ENCODE results near the gene MITD1.
"Not testable (repeated sequence)": the region's sequence is repeated elsewhere in the genome, so short reads cannot be mapped to it uniquely, and the experiment has no call there.

MITD1 gene

DNA sequence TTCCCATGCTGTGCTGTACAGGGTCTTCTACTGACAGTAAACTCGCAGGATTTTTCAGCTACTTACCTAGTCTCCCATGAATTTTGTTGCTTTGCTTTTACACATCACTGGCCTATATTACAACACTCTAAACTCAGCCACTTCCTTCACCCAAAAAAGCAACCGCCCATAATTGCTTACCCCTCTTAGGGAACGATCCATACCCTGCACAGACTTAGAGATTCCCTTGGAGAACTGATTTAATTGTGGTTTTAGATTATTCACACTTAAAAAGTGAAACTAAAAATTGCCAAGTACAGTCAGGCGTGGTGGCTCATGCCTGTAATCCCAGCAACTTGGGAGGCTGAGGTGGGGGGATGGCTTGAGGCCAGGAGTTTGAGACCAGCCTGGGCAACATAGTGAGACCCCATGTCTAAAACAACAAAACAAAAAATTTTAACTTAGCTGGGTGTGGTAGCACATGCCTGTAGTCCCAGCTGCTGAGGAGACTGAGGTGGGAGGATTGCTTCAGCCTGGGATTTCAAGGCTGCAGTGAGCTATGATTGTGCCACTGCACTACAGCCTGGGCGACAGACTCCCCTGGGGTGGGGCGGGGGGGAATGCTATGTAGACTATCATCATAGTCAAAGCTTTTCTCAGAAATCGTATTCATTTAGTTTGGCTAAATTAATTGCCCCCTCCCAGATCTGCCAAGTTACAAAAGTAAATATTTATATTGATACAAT, 19.4 kb upstream of the MITD1 start:
- Histone ChIP-seq H3K23ac (ENCODE audit: low read length) (no peak overlapping the region), H3K18ac (ENCODE audit: low read length) (no peak overlapping the region), H3K79me1 (ENCODE audit: low read length) (no peaks in the 10 kb centered on the region), H2AK5ac (ENCODE audit: low read length) (no peak overlapping the region), H3K4ac (ENCODE audit: low read depth, low read length) (no peak overlapping the region), H3K79me2 (ENCODE audit: control insufficient read depth, insufficient read depth, low read length) (no peaks in the 10 kb centered on the region), H3K56ac (ENCODE audit: low read length) (no peak overlapping the region), H2BK15ac (replicated peaks; ENCODE audit: low read depth) (no peak overlapping the region), H2BK120ac (ENCODE audit: low read depth, low read length) (no peak overlapping the region), H4K8ac (ENCODE audit: low read depth, low read length) (no peak overlapping the region), H3K9ac (ENCODE audit: low read length) (no peak overlapping the region), H3K4me2 (ENCODE audit: low read length) (no peak overlapping the region), H3K4me3 (ENCODE audit: low read length) (no peak overlapping the region), H2BK5ac (ENCODE audit: low read length) (no peak overlapping the region), H3K36me3 (ENCODE audit: control insufficient read depth, insufficient read depth, low read length) (peaks cover 2% of the 10 kb centered on the region), H3K27ac (ENCODE audit: low read depth, low read length) (no peak overlapping the region), H3K4me1 (ENCODE audit: control insufficient read depth, low read depth, low read length) (no peaks in the 10 kb centered on the region), H3K27me3 (ENCODE audit: insufficient read depth, low read length, poor library complexity) (no peaks in the 10 kb centered on the region), H4K5ac (ENCODE audit: low read length) (no peak overlapping the region)
- no CpG with 5 or more reads among the region's 7 CpGs for WGBS (ENCODE audit: extremely low coverage, insufficient coverage, low lambda C conversion rate)
- DNase-seq = no peak

GRCh38 chr2:99198103-99198841, 17.4 kb upstream of the MITD1 start:
- Histone ChIP-seq H3K79me1 (ENCODE audit: low read length) (no peaks in the 10 kb centered on the region), H2BK120ac (ENCODE audit: low read depth, low read length) (no peak overlapping the region), H2BK5ac (ENCODE audit: low read length) (no peak overlapping the region), H3K4me1 (ENCODE audit: control insufficient read depth, low read depth, low read length) (no peaks in the 10 kb centered on the region), H3K9ac (ENCODE audit: low read length) (no peak overlapping the region), H3K4ac (ENCODE audit: low read depth, low read length) (no peak overlapping the region), H3K56ac (ENCODE audit: low read length) (no peak overlapping the region), H2AK5ac (ENCODE audit: low read length) (no peak overlapping the region), H3K27me3 (ENCODE audit: insufficient read depth, low read length, poor library complexity) (no peaks in the 10 kb centered on the region), H3K4me2 (ENCODE audit: low read length) (no peak overlapping the region), H3K4me3 (ENCODE audit: low read length) (no peak overlapping the region), H3K36me3 (ENCODE audit: control insufficient read depth, insufficient read depth, low read length) (peaks cover 2% of the 10 kb centered on the region), H4K8ac (ENCODE audit: low read depth, low read length) (no peak overlapping the region), H3K18ac (ENCODE audit: low read length) (no peak overlapping the region), H3K23ac (ENCODE audit: low read length) (no peak overlapping the region), H4K5ac (ENCODE audit: low read length) (no peak overlapping the region), H3K79me2 (ENCODE audit: control insufficient read depth, insufficient read depth, low read length) (no peaks in the 10 kb centered on the region), H3K27ac (ENCODE audit: low read depth, low read length) (no peak overlapping the region), H2BK15ac (replicated peaks; ENCODE audit: low read depth) (no peak overlapping the region)
- peak; percentile 5 for DNase-seq
- WGBS (ENCODE audit: extremely low coverage, insufficient coverage, low lambda C conversion rate) = no CpG with 5 or more reads among the region's 6 CpGs

- H3K23ac ChIP-seq (ENCODE audit: low read length); H2BK15ac ChIP-seq (replicated peaks; ENCODE audit: low read depth); H3K4me1 ChIP-seq (ENCODE audit: control insufficient read depth, low read depth, low read length); H3K4me2 ChIP-seq (ENCODE audit: low read length); H3K4me3 ChIP-seq (ENCODE audit: low read length); H3K27ac ChIP-seq (ENCODE audit: low read depth, low read length); H3K9ac ChIP-seq (ENCODE audit: low read length); H3K18ac ChIP-seq (ENCODE audit: low read length); DNase-seq; H3K27me3 ChIP-seq (ENCODE audit: insufficient read depth, low read length, poor library complexity); H2BK120ac ChIP-seq (ENCODE audit: low read depth, low read length); H3K56ac ChIP-seq (ENCODE audit: low read length); H2BK5ac ChIP-seq (ENCODE audit: low read length); H3K79me2 ChIP-seq (ENCODE audit: control insufficient read depth, insufficient read depth, low read length); H3K36me3 ChIP-seq (ENCODE audit: control insufficient read depth, insufficient read depth, low read length); H3K79me1 ChIP-seq (ENCODE audit: low read length); H4K5ac ChIP-seq (ENCODE audit: low read length); H3K4ac ChIP-seq (ENCODE audit: low read depth, low read length); H4K8ac ChIP-seq (ENCODE audit: low read depth, low read length); H2AK5ac ChIP-seq (ENCODE audit: low read length): not testable (repeated sequence)
- WGBS (ENCODE audit: extremely low coverage, insufficient coverage, low lambda C conversion rate) = no CpG with 5 or more reads among the region's 4 CpGs
Measured at GRCh38 chr2:99192364-99192763, 11.5 kb upstream of the MITD1 start.

DNA sequence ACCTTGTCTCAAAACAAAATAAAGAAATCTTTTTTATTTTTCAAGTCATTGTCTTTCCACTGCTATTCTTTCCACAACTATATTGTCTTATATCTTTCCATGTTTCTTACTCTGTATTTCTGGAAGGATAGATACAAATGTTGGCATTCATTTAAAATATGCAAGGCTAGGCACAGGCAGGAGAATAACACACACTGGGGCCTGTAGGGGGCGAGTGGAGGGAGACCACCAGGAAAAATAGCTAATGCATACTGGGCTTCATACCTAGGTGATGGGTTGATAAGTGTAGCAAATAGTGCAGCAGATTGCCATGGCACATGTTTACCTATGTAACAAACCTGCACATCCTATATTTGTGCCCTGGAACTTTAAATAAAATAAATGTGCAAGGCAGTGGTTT, 9.7 kb upstream of the MITD1 start:
- peak; percentile 17 for DNase-seq
- no CpG with 5 or more reads among the region's 1 CpG for WGBS (ENCODE audit: extremely low coverage, insufficient coverage, low lambda C conversion rate)
- Histone ChIP-seq H3K27me3 (ENCODE audit: insufficient read depth, low read length, poor library complexity) (no peaks in the 10 kb centered on the region), H3K4me3 (ENCODE audit: low read length) (no peak overlapping the region), H3K4me1 (ENCODE audit: control insufficient read depth, low read depth, low read length) (no peaks in the 10 kb centered on the region), H2AK5ac (ENCODE audit: low read length) (no peak overlapping the region), H3K9ac (ENCODE audit: low read length) (no peak overlapping the region), H3K4me2 (ENCODE audit: low read length) (no peak overlapping the region), H3K36me3 (ENCODE audit: control insufficient read depth, insufficient read depth, low read length) (peaks cover 5% of the 10 kb centered on the region), H3K18ac (ENCODE audit: low read length) (no peak overlapping the region), H3K27ac (ENCODE audit: low read depth, low read length) (no peak overlapping the region), H3K56ac (ENCODE audit: low read length) (no peak overlapping the region), H2BK5ac (ENCODE audit: low read length) (no peak overlapping the region), H2BK120ac (ENCODE audit: low read depth, low read length) (no peak overlapping the region), H4K5ac (ENCODE audit: low read length) (no peak overlapping the region), H3K79me2 (ENCODE audit: control insufficient read depth, insufficient read depth, low read length) (peaks cover 4% of the 10 kb centered on the region), H3K23ac (ENCODE audit: low read length) (no peak overlapping the region), H4K8ac (ENCODE audit: low read depth, low read length) (no peak overlapping the region), H3K79me1 (ENCODE audit: low read length) (peaks cover 5% of the 10 kb centered on the region), H3K4ac (ENCODE audit: low read depth, low read length) (no peak overlapping the region), H2BK15ac (replicated peaks; ENCODE audit: low read depth) (no peak overlapping the region)

DNA sequence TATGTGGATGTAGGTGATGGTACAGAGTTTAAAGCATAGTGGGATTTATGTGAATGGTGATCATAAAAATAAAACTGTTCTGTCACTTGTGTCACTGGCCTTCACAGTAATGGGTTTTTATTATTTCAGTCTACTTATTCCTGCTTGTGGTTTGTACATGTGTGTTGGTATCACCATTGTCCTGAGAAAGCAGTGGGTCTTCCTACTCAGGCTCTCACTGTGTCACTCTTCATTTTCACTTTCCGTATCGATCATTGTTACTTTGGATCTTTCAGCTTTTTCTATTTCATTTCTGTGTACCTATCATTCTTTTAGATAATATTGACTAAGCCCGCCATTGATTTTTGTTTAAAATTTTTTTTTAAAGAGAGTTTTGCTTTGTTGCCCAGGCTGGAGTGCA, 7.5 kb upstream of the MITD1 start:
- Histone ChIP-seq H2AK5ac (ENCODE audit: low read length) (no peak overlapping the region), H3K36me3 (ENCODE audit: control insufficient read depth, insufficient read depth, low read length) (peaks cover 3% of the 10 kb centered on the region)

More for the DNA sequence above, 7.5 kb upstream of the MITD1 start:
- Histone ChIP-seq H4K5ac (ENCODE audit: low read length) (no peak overlapping the region), H3K56ac (ENCODE audit: low read length) (no peak overlapping the region), H3K79me2 (ENCODE audit: control insufficient read depth, insufficient read depth, low read length) (peaks cover 15% of the 10 kb centered on the region), H3K79me1 (ENCODE audit: low read length) (peaks cover 8% of the 10 kb centered on the region), H3K4me1 (ENCODE audit: control insufficient read depth, low read depth, low read length) (no peaks in the 10 kb centered on the region), H3K9ac (ENCODE audit: low read length) (no peak overlapping the region), H3K27me3 (ENCODE audit: insufficient read depth, low read length, poor library complexity) (no peaks in the 10 kb centered on the region), H3K4me2 (ENCODE audit: low read length) (no peak overlapping the region), H3K18ac (ENCODE audit: low read length) (no peak overlapping the region), H2BK5ac (ENCODE audit: low read length) (no peak overlapping the region), H4K8ac (ENCODE audit: low read depth, low read length) (no peak overlapping the region), H2BK15ac (replicated peaks; ENCODE audit: low read depth) (no peak overlapping the region), H3K27ac (ENCODE audit: low read depth, low read length) (no peak overlapping the region), H3K4me3 (ENCODE audit: low read length) (no peak overlapping the region), H2BK120ac (ENCODE audit: low read depth, low read length) (no peak overlapping the region), H3K4ac (ENCODE audit: low read depth, low read length) (no peak overlapping the region), H3K23ac (ENCODE audit: low read length) (no peak overlapping the region)
- no CpG with 5 or more reads among the region's 3 CpGs for WGBS (ENCODE audit: extremely low coverage, insufficient coverage, low lambda C conversion rate)
- DNase-seq = no peak

All from mesendoderm (in vitro differentiated cells).